Thymus (tissue), 11 donors: ENCODE measurements around the gene TENM3. TPM values are rescaled to one million over a fixed set of nuclear protein-coding genes. Genes with fewer than 3 reads are reported as not detected.

Source experiments
- DNase-seq, 9 donors: peaks; one replicate each; pipeline ENCODE4 v3.0.0-alpha.2; 2013; ENCODE audit warnings: low spot score in 9 of 9, low read depth in 6 of 9, missing footprints in 1 of 9
- H3K27ac ChIP-seq, 2 donors: one replicate each; pipeline ENCODE4 v1.5.1; 2013; ENCODE audit warnings: control low read depth in 1 of 2, low read depth in 1 of 2, low read length in 1 of 2, mild to moderate bottlenecking in 1 of 2, moderate library complexity in 1 of 2
- H3K27me3 ChIP-seq, 2 donors: one replicate each; pipeline ENCODE4 v1.5.1; 2013; ENCODE audit warnings: low read length in 1 of 2; ENCODE audit not compliant: control insufficient read depth in 2 of 2, insufficient read depth in 1 of 2
- H3K36me3 ChIP-seq, 2 donors: one replicate each; pipeline ENCODE4 v1.5.1; 2013; ENCODE audit warnings: low read length in 1 of 2, mild to moderate bottlenecking in 1 of 2, moderate library complexity in 1 of 2; ENCODE audit not compliant: control insufficient read depth in 2 of 2, insufficient read depth in 2 of 2
- H3K4me1 ChIP-seq, 2 donors: one replicate each; pipeline ENCODE4 v1.5.1; 2013; ENCODE audit warnings: low read length in 2 of 2; ENCODE audit not compliant: control insufficient read depth in 2 of 2, insufficient read depth in 2 of 2
- H3K4me3 ChIP-seq, 2 donors: one replicate each; pipeline ENCODE4 v1.5.1; 2013; ENCODE audit warnings: low read length in 2 of 2, control low read depth in 1 of 2, mild to moderate bottlenecking in 1 of 2
- H3K9me3 ChIP-seq, 2 donors: one replicate each; pipeline ENCODE4 v1.5.1; 2013; ENCODE audit warnings: low read length in 1 of 2, mild to moderate bottlenecking in 1 of 2; ENCODE audit not compliant: control insufficient read depth in 2 of 2, insufficient read depth in 1 of 2
- WGBS: extraction: QIAGEN DNeasy Blood & Tissue Kit; methylation state at CpG from one replicate; pipeline ENCODE4 v1.1.7; 2013; 5-methylcytosine and 5-hydroxymethylcytosine counted together
- polyA plus RNA-seq: library from polyadenylated mRNA; stranded (reverse); fragments of 200-250 nt; gene quantifications from one replicate; pipeline ENCODE4 v1.2.3, GENCODE V29; 2013
- total RNA-seq: library from RNA; stranded (reverse); fragments of 120-200 nt; gene quantifications from one replicate; pipeline ENCODE4 v1.2.4, GENCODE V29; 2013
- donor health status: healthy.

TENM3 gene
- total and polyA plus RNA-seq, 2 donors, result 2.1 to 9.5 TPM

- Histone ChIP-seq H3K9me3 (no peaks in the 10 kb centered on the region), H3K27me3 (no peaks in the 10 kb centered on the region), H3K36me3 (no peaks in the 10 kb centered on the region), H3K27ac (no peak overlapping the region), H3K4me3 (no peak overlapping the region), H3K4me1 (no peaks in the 10 kb centered on the region)
- DNase-seq, result no peak
- 97% methylated on average over 4 of the region's 4 CpGs for WGBS
These were observed 326.4 kb downstream of the TENM3 start for GRCh38 chr4:182569561-182569960.

GRCh38 chr4:182574706-182575105 lies 331.5 kb downstream of the TENM3 start:
- Histone ChIP-seq H3K36me3 (no peaks in the 10 kb centered on the region), H3K27me3 (no peaks in the 10 kb centered on the region), H3K9me3 (no peaks in the 10 kb centered on the region), H3K4me3 (no peak overlapping the region), H3K4me1 (no peaks in the 10 kb centered on the region), H3K27ac (no peak overlapping the region)
- WGBS, result 71% methylated on average over 5 of the region's 5 CpGs
- no peak for DNase-seq

GRCh38 chr4:182575225-182575624 lies 332.0 kb downstream of the TENM3 start:
- Histone ChIP-seq H3K27me3 (no peaks in the 10 kb centered on the region), H3K9me3 (no peaks in the 10 kb centered on the region), H3K27ac (no peak overlapping the region), H3K36me3 (no peaks in the 10 kb centered on the region), H3K4me1 (no peaks in the 10 kb centered on the region), H3K4me3 (no peak overlapping the region)
- 65% methylated on average over 6 of the region's 6 CpGs for whole genome bisulfite sequencing
- DNase-seq, result no peak

GRCh38 chr4:182576601-182577289 lies 333.5 kb downstream of the TENM3 start:
- no peaks in the 10 kb centered on the region for H3K9me3 ChIP-seq
- H3K4me3 ChIP-seq, result no peak overlapping the region
- no peaks in the 10 kb centered on the region for H3K4me1 ChIP-seq
- no peaks in the 10 kb centered on the region for H3K27me3 ChIP-seq
- 77% methylated on average over 12 of the region's 12 CpGs for WGBS
- H3K27ac ChIP-seq, result no peak overlapping the region
- no peaks in the 10 kb centered on the region for H3K36me3 ChIP-seq
- DNase-seq, result no peak

GRCh38 chr4:182577411-182577810 lies 334.2 kb downstream of the TENM3 start:
- Histone ChIP-seq H3K4me1 (no peaks in the 10 kb centered on the region), H3K4me3 (no peak overlapping the region), H3K9me3 (no peaks in the 10 kb centered on the region), H3K27me3 (no peaks in the 10 kb centered on the region), H3K36me3 (no peaks in the 10 kb centered on the region), H3K27ac (no peak overlapping the region)
- WGBS, result 77% methylated on average over 5 of the region's 5 CpGs
- DNase-seq, result no peak

DNA sequence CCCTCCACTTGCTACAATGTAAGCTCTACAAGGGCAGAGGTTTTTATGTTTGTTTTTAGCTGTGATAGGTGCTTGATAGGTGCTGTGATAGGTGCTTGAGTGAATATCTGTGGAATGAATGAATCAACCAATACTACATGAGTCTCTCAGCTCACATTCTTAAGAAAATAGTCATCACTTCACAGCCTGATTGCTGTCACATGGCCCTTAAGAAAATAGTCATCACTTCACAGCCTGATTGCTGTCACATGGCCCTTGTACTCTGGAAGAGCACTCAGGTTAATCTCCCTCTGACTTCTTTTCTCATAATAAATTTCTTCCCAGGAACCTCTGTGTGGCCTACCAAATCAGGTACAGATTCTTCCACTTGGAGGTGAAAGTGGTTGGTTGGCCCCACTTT lies 335.2 kb downstream of the TENM3 start:
- DNase-seq, result no peak
- H3K36me3 ChIP-seq, result no peaks in the 10 kb centered on the region
- H3K4me3 ChIP-seq, result no peak overlapping the region
- no peaks in the 10 kb centered on the region for H3K9me3 ChIP-seq
- no peak overlapping the region for H3K27ac ChIP-seq
- no peaks in the 10 kb centered on the region for H3K4me1 ChIP-seq
- H3K27me3 ChIP-seq, result no peaks in the 10 kb centered on the region

- H3K9me3 ChIP-seq, result peaks cover 0 to under 1% of the 10 kb centered on the region in 2 donors
- H3K36me3 ChIP-seq, result no peaks in the 10 kb centered on the region
- no peaks in the 10 kb centered on the region for H3K4me1 ChIP-seq
- no peak for DNase-seq
- H3K27ac ChIP-seq, result no peak overlapping the region
- H3K4me3 ChIP-seq, result no peak overlapping the region
- H3K27me3 ChIP-seq, result no peaks in the 10 kb centered on the region
- 94% methylated on average over 4 of the region's 4 CpGs for WGBS
These were observed 339.0 kb downstream of the TENM3 start for GRCh38 chr4:182582245-182582644.

DNA sequence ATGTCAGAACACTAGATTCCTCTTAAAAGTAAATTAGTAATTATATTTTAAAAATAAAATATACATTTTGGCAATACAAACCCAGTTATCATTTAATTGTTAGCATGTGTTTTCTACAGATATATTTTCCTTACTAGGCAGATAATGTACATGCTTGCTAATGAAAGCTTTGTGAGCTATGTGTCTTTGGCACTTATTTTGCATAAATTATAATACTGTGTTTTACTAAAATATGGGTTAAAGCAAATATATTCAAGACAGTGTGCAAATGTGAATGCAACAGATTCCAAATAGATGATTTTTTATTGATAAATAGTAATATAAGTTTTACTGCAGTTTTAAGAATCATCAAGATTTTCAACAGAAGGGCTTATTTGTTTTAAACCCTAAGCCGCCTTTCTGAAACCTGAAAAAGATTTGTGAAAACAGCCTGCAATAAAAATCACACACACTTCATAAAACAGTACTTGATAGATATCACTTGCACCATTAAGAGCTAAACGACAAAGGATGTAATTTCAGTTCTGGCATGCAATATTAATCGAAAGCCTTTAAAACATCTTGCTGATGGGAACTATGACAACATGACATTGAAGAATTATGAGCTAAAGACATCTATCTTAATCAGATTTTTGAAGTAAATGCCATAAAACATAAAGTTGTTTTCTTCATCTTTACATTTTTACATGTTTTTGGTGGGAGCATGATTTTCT lies 340.7 kb downstream of the TENM3 start:
- Histone ChIP-seq H3K36me3 (no peaks in the 10 kb centered on the region), H3K27me3 (no peaks in the 10 kb centered on the region), H3K4me3 (no peak overlapping the region), H3K9me3 (peaks cover 0 to 3% of the 10 kb centered on the region in 2 donors), H3K27ac (no peak overlapping the region), H3K4me1 (no peaks in the 10 kb centered on the region)
- 85% methylated on average over 3 of the region's 3 CpGs for WGBS
- DNase-seq, result no peak

DNA sequence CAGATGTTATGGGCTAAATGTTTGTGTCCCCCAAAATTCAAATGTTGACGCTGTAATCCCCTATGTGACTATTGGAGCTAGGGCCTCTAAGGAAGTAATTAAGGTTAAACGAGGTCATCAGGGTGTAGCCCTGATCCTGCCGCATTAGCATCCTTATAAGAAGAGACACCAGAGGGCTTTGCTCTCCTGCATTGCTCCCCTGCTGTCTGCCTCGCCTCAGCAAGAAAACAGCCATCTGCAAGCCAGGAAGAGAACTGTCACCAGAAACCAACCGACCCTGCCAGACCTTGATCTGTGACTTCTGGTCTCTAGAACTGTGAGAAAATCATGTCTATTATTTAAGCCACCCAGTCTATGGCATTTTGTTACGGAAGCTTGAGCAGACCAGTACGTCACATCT lies 342.1 kb downstream of the TENM3 start:
- no peaks in the 10 kb centered on the region for H3K36me3 ChIP-seq
- WGBS, result 68% methylated on average over 7 of the region's 7 CpGs
- no peak overlapping the region for H3K27ac ChIP-seq
- DNase-seq, result no peak
- no peaks in the 10 kb centered on the region for H3K4me1 ChIP-seq
- peaks cover 0 to 7% of the 10 kb centered on the region in 2 donors for H3K9me3 ChIP-seq
- no peaks in the 10 kb centered on the region for H3K27me3 ChIP-seq
- no peak overlapping the region for H3K4me3 ChIP-seq
